ENCODE data around the gene FBXO22.
"Not testable (repeated sequence)": the region's sequence is repeated elsewhere in the genome, so short reads cannot be mapped to it uniquely, and the experiment has no call there.

The FBXO22 gene

GRCh38 chr15:75984706-75985105 lies 81.0 kb downstream of the FBXO22 start:
- not testable (repeated sequence) for DNase-seq

- DNase-seq, result no peak
Observed at GRCh38 chr15:75985971-75986370, 82.3 kb downstream of the FBXO22 start.

GRCh38 chr15:75989045-75989444 lies 85.4 kb downstream of the FBXO22 start:
- no peak for DNase-seq

DNA sequence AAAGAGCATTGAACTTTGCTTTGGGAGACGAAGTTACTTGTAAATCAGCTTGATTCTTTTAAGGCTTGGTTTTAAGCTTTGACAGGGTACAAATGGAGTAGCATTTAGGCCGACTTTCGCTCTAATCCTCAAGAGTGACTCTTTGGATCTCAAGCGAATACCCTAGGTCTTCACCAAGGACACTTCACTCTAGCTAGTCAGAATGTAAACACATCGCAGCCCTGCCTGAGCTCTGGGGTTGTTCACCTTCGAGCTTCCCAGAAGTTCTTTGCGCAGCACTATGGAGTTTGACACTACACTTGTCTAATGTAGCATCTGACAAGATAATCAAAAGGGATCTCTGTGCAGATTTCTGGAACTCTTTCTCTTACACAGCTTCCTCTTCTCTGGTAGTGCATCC lies 86.2 kb downstream of the FBXO22 start:
- DNase-seq, result no peak
